Neutrophil (primary cell): Measurements from ENCODE around the gene XPR1.

Experiments
- H3K27ac ChIP-seq: fragments of 200-600 bp; sonication (generic); 2 replicates; pipeline ENCODE4 v1.5.1; 2016; ENCODE audit warnings: mild to moderate bottlenecking, moderate library complexity
- H3K27me3 ChIP-seq: fragments of 200-600 bp; sonication (generic); 2 replicates; pipeline ENCODE4 v1.6.0; 2016; ENCODE audit warnings: mild to moderate bottlenecking
- H3K36me3 ChIP-seq: fragments of 200-600 bp; sonication (generic); 2 replicates; pipeline ENCODE4 v1.5.1; 2017
- H3K4me1 ChIP-seq, 2 experiments: fragments of 200-600 bp in 1 of 2; sonication (generic) in 1 of 2; 1 replicate in 1 of 2; 2 replicates in 1 of 2; pipeline versions ENCODE4 v1.5.1 to v1.6.1; 2013 to 2016; ENCODE audit warnings: low read depth in 1 of 2, low read length in 1 of 2, mild to moderate bottlenecking in 1 of 2, moderate library complexity in 1 of 2; ENCODE audit not compliant: control insufficient read depth in 1 of 2, insufficient read depth in 1 of 2
- H3K4me3 ChIP-seq, 2 experiments: fragments of 200-600 bp in 1 of 2; sonication (generic) in 1 of 2; 1 replicate in 1 of 2; 2 replicates in 1 of 2; pipeline ENCODE4 v1.5.1; 2013 to 2016; ENCODE audit warnings: low read depth in 1 of 2, low read length in 1 of 2, mild to moderate bottlenecking in 1 of 2, moderate library complexity in 1 of 2
- H3K9me3 ChIP-seq: fragments of 200-600 bp; sonication (generic); 2 replicates; pipeline ENCODE4 v1.5.1; 2016
- TF ChIP-seq, protein P1 (sequence below): fragments of 200-600 bp; sonication (generic); IDR thresholded peaks from 2 replicates; pipeline ENCODE4 v1.5.1; 2016; ENCODE audit warnings: antibody characterized with exemption

Gene XPR1

DNA sequence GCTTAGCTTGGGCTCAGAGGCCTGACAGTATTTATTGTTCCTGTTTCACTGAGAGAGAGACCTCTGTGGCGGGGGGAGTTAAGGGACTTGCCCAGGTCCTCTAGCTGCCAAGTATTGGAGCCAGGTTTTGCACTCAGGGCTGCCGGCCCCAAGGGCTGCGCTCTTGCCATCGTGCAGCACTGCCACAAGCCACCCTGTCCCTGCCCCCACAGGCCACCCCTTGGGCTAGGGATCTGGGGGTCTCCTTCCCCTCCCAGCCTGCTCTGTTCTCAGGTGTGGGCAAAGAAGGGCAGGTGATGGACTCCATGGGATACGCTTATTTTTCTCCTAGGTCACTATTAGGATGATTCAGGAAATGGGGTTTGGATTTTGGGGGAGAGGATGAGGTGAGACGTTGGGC is 289.6 kb downstream of the XPR1 start:
- no peaks in the 10 kb centered on the region for H3K4me1 ChIP-seq
- no peaks in the 10 kb centered on the region for H3K36me3 ChIP-seq
- peaks cover 26% of the 10 kb centered on the region for H3K27me3 ChIP-seq
- no peaks in the 10 kb centered on the region for H3K9me3 ChIP-seq
- no peak overlapping the region for H3K27ac ChIP-seq
- H3K4me3 ChIP-seq, result no peak overlapping the region
- TF ChIP-seq, protein P1, sequence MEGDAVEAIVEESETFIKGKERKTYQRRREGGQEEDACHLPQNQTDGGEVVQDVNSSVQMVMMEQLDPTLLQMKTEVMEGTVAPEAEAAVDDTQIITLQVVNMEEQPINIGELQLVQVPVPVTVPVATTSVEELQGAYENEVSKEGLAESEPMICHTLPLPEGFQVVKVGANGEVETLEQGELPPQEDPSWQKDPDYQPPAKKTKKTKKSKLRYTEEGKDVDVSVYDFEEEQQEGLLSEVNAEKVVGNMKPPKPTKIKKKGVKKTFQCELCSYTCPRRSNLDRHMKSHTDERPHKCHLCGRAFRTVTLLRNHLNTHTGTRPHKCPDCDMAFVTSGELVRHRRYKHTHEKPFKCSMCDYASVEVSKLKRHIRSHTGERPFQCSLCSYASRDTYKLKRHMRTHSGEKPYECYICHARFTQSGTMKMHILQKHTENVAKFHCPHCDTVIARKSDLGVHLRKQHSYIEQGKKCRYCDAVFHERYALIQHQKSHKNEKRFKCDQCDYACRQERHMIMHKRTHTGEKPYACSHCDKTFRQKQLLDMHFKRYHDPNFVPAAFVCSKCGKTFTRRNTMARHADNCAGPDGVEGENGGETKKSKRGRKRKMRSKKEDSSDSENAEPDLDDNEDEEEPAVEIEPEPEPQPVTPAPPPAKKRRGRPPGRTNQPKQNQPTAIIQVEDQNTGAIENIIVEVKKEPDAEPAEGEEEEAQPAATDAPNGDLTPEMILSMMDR, result no peak

DNA sequence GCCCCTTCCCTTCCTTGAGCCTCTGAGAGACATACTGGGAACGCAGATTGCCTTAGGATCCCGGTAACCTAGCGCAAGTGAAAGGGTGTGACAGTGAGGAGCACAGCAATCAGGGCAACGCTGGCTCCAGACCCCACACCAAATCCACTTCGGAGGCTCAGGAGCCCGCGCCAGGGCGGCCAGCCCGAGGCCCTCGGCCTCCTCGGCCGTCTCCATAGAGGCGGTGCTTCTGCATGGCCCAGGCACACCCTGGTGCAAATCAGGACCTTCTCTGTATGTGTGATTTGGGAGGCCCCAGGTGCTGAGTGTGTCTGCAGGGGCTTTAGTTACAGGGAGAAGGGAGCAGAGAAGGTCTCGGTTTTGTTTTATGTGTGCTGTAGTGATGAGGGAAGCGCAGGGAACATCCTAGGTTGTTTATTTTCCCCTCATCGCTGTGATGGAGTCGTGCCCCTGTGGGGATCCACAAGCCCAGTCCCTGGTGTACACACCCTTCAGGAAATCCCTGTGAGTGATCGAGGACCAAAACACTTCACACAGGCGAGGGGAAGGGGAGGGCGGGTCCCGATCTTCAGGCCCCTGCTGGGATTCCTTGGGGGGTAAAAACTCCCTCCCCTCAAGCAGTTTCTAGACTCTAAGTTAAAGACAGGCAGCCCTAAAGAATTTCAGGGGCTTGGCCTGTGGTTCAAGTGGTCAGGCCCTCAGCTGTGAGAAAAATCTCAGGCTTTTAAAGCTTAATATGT is 290.2 kb downstream of the XPR1 start:
- H3K27me3 ChIP-seq, result peaks cover 26% of the 10 kb centered on the region
- H3K4me1 ChIP-seq, result no peaks in the 10 kb centered on the region
- H3K36me3 ChIP-seq, result no peaks in the 10 kb centered on the region
- H3K27ac ChIP-seq, result no peak overlapping the region
- H3K4me3 ChIP-seq, result no peak overlapping the region
- TF ChIP-seq, protein P1, result no peak
- no peaks in the 10 kb centered on the region for H3K9me3 ChIP-seq

DNA sequence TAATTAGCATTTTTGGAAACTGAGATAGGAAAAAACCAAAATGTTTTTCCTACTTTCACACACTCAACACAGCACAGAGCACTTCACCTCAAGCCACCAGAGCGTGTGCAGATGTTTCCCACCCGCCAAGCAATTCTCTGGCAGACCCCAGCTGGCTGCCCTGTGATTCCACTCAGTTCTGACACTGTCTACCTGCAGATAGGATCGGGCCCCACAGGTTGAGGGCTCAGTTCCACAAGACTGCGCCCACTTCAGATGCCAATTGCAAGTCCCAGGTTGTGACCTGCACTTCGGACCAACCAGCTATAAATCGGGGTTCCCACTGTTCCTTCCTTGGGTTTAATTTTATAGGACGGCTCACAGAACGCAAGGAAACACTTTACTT is 290.8 kb downstream of the XPR1 start:
- Histone ChIP-seq H3K9me3 (no peaks in the 10 kb centered on the region), H3K36me3 (no peaks in the 10 kb centered on the region), H3K27me3 (peaks cover 28% of the 10 kb centered on the region), H3K4me1 (no peaks in the 10 kb centered on the region), H3K27ac (no peak overlapping the region), H3K4me3 (no peak overlapping the region)
- TF ChIP-seq, protein P1, result no peak

DNA sequence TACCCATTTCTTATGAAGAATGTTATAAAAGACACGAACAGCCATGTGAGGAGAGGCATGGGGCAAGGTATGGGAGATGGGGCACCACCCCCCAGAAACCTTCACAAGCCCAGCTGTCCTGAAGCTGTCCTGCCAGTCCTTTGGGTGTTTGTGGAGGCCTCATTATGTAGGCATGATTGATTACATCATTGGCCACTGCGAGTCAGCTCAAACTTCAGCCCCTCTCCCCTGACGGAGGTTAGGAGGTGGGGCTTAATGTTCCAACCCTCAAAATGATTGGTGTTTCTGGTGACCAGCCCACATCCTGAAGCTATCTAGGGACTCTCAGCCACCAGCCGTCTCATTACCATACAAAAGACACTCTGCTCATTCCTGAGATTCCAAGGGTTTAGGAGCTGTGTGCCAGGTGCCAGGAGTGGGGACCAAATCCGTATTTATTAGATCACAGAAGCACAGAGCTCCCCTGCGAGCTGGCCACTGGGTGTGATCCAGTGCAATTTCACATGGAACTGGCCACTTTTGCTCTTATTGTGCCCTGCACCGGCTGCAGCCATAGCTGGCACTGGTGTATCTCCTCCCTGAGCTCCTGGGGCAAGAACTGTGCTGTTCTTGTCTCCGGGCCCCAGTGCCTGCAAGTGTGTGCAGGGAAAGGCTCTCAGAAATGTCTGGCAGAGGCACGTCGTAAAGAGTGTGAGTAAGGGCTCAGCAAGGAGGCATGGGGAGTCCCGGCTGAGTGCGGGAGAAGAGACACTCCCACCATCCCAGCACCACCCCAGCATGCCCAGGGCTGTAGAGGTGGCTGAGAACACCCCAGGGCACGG is 291.4 kb downstream of the XPR1 start:
- Histone ChIP-seq H3K9me3 (no peaks in the 10 kb centered on the region), H3K4me1 (no peaks in the 10 kb centered on the region), H3K27me3 (peaks cover 28% of the 10 kb centered on the region), H3K27ac (no peak overlapping the region), H3K4me3 (no peak overlapping the region), H3K36me3 (no peaks in the 10 kb centered on the region)
- TF ChIP-seq, protein P1, result no peak

DNA sequence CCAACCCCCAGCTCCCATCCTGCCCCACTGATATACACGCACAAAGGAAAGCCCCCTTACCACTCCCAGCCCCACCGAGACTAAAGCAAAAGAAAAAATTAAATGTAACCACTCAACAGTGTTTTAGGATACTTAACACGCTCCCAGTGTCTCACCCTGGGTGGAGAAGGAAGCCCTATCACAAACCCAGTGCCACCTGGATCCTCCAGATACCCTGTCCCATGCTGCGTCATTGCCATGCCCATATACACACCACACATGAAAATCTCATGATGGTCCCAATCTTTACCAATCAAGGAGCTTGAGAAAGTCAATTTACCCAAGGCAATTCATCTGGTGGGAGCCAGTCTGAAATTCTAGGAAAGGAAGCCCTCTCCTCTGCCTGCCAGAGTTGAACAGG is 292.1 kb downstream of the XPR1 start:
- H3K4me1 ChIP-seq, result no peaks in the 10 kb centered on the region
- H3K4me3 ChIP-seq, result no peak overlapping the region
- H3K27ac ChIP-seq, result no peak overlapping the region
- H3K36me3 ChIP-seq, result no peaks in the 10 kb centered on the region
- no peaks in the 10 kb centered on the region for H3K9me3 ChIP-seq
- H3K27me3 ChIP-seq, result peaks cover 28% of the 10 kb centered on the region
- TF ChIP-seq, protein P1, result no peak
